ENCODE measurements around the gene FXYD5.

Gene FXYD5

GRCh38 chr19:35161434-35161743, 6.9 kb downstream of the FXYD5 start:
- Histone ChIP-seq H3K9me3 (ENCODE audit: low read length) (peaks cover 29% of the 10 kb centered on the region), H3K4me1 (ENCODE audit: insufficient read depth, low read length, severe bottlenecking) (peaks cover 4% of the 10 kb centered on the region), H2AFZ (ENCODE audit: low read length) (no peak overlapping the region), H4K20me1 (ENCODE audit: insufficient read depth, low read length) (no peaks in the 10 kb centered on the region), H3K79me2 (ENCODE audit: insufficient read depth, low read length) (no peaks in the 10 kb centered on the region), H3K4me3 (ENCODE audit: low read depth, low read length, poor library complexity, severe bottlenecking) (no peak overlapping the region), H3K36me3 (ENCODE audit: insufficient read depth, low read length) (peaks cover 100% of the 10 kb centered on the region), H3K9ac (ENCODE audit: low read length) (no peak overlapping the region), H3K9me2 (ENCODE audit: low read depth, low read length) (no peaks in the 10 kb centered on the region), H3K27ac (ENCODE audit: low read depth, low read length, poor library complexity, severe bottlenecking) (no peak overlapping the region), H3K27me3 (ENCODE audit: insufficient read depth, low read length) (no peaks in the 10 kb centered on the region), H3K4me2 (ENCODE audit: low read length) (no peak overlapping the region), H3F3A (ENCODE audit: insufficient read depth, low read length) (no peaks in the 10 kb centered on the region)
- TF ChIP-seq EZH2 (IDR thresholded peaks at IDR 0.05; ENCODE audit: borderline replicate concordance, low read length) (no peak), CTCF (IDR thresholded peaks at IDR 0.05; ENCODE audit: low read length) (no peak)

GRCh38 chr19:35162471-35163326, 8.2 kb downstream of the FXYD5 start:
- TF ChIP-seq CTCF (IDR thresholded peaks at IDR 0.05; ENCODE audit: low read length) (no peak), EZH2 (IDR thresholded peaks at IDR 0.05; ENCODE audit: borderline replicate concordance, low read length) (no peak)
- no peak overlapping the region for H3K4me2 ChIP-seq (ENCODE audit: low read length)
- H3K27ac ChIP-seq (ENCODE audit: low read depth, low read length, poor library complexity, severe bottlenecking) = no peak overlapping the region
- no peaks in the 10 kb centered on the region for H3K79me2 ChIP-seq (ENCODE audit: insufficient read depth, low read length)
- peaks cover 100% of the 10 kb centered on the region for H3K36me3 ChIP-seq (ENCODE audit: insufficient read depth, low read length)
- no peaks in the 10 kb centered on the region for H3K4me1 ChIP-seq (ENCODE audit: insufficient read depth, low read length, severe bottlenecking)
- peaks cover 32% of the 10 kb centered on the region for H3K9me3 ChIP-seq (ENCODE audit: low read length)
- H3F3A ChIP-seq (ENCODE audit: insufficient read depth, low read length) = no peaks in the 10 kb centered on the region
- H2AFZ ChIP-seq (ENCODE audit: low read length) = no peak overlapping the region
- no peaks in the 10 kb centered on the region for H3K9me2 ChIP-seq (ENCODE audit: low read depth, low read length)
- no peaks in the 10 kb centered on the region for H3K27me3 ChIP-seq (ENCODE audit: insufficient read depth, low read length)
- no peaks in the 10 kb centered on the region for H4K20me1 ChIP-seq (ENCODE audit: insufficient read depth, low read length)
- no peak overlapping the region for H3K4me3 ChIP-seq (ENCODE audit: low read depth, low read length, poor library complexity, severe bottlenecking)
- no peak overlapping the region for H3K9ac ChIP-seq (ENCODE audit: low read length)

- H2AFZ ChIP-seq (ENCODE audit: low read length) = no peak overlapping the region
- H4K20me1 ChIP-seq (ENCODE audit: insufficient read depth, low read length) = no peaks in the 10 kb centered on the region
- no peaks in the 10 kb centered on the region for H3K4me1 ChIP-seq (ENCODE audit: insufficient read depth, low read length, severe bottlenecking)
- H3K79me2 ChIP-seq (ENCODE audit: insufficient read depth, low read length) = no peaks in the 10 kb centered on the region
- no peak overlapping the region for H3K4me2 ChIP-seq (ENCODE audit: low read length)
- H3K4me3 ChIP-seq (ENCODE audit: low read depth, low read length, poor library complexity, severe bottlenecking) = no peak overlapping the region
- H3K27ac ChIP-seq (ENCODE audit: low read depth, low read length, poor library complexity, severe bottlenecking) = no peak overlapping the region
- H3F3A ChIP-seq (ENCODE audit: insufficient read depth, low read length) = no peaks in the 10 kb centered on the region
- peaks cover 32% of the 10 kb centered on the region for H3K9me3 ChIP-seq (ENCODE audit: low read length)
- H3K27me3 ChIP-seq (ENCODE audit: insufficient read depth, low read length) = no peaks in the 10 kb centered on the region
- no peaks in the 10 kb centered on the region for H3K9me2 ChIP-seq (ENCODE audit: low read depth, low read length)
- peaks cover 94% of the 10 kb centered on the region for H3K36me3 ChIP-seq (ENCODE audit: insufficient read depth, low read length)
- TF ChIP-seq EZH2 (IDR thresholded peaks at IDR 0.05; ENCODE audit: borderline replicate concordance, low read length) (no peak), CTCF (IDR thresholded peaks at IDR 0.05; ENCODE audit: low read length) (no peak)
- H3K9ac ChIP-seq (ENCODE audit: low read length) = no peak overlapping the region
Measured at GRCh38 chr19:35164418-35164817, 9.9 kb downstream of the FXYD5 start.

All from OCI-LY1 (cell line).